ENCODE data around the gene CA9. TPM values are rescaled to one million over a fixed set of nuclear protein-coding genes. Genes with fewer than 3 reads are reported as not detected.

The CA9 gene
- polyA plus RNA-seq, 12 donors, result 0.42 to 6.9 (median 0.75) TPM; not detected in 2

DNA sequence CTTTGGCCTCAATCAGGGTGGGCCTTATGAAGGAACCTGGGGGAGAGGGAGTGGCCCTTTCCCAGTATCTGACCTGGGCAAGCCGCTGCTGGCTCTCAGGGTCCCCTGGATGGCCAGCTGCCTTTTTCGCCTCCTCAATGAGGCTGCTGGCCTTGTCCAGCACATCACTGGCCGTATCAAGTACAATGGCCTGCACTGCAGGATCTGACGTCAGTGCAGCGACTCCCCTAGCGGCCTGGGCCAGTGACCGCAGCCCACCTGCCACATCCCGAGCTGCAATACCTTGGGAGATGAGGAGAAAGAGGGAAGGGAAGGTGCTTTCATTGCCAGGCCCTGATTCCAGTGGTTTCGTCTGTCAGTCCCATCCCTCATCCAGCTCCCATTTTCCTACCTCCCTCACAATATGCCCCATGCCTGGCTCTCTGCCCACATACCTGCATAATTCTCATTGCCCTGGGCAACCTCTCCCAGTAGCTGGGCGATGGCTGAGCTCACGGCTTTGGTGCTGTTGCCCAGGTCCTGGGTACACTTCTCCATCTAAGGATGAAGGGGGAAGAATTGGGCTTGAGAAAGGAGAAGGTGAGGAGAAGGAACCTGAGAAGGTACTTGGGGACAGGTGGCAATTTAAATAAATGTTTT is 39.2 kb downstream of the CA9 start:
- no peak for DNase-seq

DNA sequence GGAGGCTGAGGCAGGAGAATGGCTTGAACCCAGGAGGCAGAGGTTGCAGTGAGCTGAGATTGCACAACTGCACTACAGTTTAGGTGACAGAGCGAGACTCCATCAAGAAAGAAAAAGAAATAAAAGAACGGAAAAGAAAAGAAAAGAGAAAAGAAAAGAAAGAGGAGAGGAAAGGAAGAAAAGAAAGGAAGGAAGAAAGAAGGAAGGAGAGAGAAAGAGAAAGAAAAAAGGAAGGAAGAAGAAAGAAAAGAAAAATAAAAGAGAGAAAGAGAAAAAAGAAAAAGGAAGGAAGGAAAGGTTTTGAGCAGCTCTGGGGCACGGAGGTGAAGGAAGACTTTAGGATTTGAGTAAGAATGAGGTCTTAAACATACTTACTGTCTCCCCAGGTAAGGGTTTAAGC is 39.9 kb downstream of the CA9 start:
- DNase-seq, result no peak

DNA sequence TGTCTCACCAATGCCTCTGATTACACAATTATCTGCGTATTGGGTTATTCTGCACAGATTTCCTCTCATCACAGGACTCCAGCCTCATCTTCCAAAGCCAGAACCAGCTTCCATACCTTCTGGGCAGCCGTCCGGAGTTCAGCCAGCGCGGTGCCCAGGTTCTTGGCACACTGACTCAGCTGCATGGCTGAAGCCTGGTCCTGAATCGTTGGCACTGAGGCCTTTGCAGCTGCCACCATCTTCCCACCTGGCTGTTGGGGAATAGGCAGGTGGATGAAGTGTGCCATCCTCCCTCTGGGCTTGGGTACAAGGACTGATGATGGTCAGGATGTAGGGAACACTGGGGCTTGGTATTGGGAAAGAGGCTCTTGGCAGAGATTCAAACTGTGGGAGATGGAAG is 40.4 kb downstream of the CA9 start:
- DNase-seq, result no peak

DNA sequence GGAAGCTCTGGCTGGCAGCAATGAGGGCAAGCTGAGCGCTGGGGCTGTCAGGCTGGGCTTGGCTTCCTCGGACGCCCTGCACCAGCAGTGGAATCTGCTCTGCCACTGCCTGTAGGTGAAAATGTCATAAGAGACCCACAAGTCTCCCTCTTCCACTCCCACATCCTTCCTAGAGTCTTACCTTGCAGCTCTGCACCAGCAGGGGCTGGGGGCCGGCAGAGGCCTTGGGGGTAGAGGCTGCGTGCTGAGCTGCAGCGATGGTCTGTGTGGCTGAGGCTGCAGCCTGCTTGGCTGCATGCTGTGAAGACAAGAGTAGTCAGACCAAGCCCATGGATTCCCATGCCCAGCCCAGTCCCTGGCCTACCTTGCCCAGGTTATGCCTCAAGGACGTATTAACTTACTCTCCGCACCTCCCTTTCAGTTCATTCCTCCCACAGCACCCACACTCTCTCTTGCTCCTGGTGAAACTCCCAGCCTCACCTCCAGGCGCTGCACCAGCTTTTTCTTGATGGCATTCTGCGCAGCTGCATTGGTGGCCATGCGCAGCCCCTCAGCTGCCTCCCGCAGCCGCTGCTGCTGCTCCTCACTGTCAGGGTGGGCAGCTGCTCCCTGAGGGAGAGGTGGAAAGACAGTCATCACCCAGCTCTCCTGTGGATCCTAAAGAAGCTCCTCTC is 41.0 kb downstream of the CA9 start:
- DNase-seq, result no peak

DNA sequence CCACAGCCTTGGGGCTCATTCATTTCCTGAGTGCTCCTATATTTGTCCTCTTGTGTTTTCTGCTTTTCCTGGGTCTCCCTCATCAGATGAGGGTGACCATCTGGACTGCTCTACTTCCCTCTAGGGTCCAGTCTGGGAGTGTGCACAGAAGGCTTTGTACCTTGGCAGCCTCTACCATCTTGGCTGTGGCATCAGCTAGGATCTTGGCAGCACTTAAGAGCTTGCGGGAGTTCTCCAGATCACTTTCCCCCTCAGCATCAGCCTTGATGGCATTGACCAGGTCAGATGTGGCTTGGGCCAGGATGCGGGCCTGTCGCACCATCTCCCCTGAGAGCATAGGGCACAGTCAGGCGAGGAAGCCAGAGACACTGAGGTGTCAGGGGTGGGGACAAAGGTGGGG is 42.5 kb downstream of the CA9 start:
- DNase-seq, result no peak

DNA sequence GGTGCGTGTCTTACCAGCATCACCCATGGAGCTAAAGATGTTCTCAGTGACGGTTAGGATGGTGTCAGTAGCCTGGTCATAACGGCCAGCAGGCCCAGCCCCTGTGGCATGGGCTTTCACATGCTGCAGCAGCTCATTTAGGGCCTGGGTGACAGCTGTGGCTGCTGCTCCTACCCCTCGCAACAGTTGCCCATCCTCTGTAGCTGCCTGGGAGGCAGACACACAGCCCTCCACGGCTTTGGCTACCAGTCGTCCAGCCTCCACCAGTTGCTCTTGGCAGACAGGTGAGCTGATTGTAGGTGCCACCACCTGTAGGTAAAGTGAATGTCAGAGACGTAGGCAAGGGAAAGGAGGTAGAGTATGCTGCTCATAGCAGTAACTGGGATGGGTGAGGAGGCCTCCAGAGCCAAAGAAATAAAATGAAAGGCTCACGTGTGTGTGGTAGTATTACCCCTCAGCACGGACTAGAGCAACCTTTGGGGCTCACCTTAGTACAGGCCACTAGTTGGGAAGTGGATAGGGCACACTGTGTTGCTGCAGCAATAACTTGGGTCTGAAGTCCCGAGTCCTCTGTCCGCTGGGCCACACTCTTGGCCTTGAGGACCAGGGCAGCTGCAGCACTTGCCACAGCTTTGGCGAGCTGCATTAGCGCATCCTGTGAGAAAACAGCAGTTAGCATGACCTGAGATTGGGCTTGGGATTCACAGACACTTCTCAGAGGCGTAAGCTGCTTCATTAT is 43.6 kb downstream of the CA9 start:
- DNase-seq, result no peak

DNA sequence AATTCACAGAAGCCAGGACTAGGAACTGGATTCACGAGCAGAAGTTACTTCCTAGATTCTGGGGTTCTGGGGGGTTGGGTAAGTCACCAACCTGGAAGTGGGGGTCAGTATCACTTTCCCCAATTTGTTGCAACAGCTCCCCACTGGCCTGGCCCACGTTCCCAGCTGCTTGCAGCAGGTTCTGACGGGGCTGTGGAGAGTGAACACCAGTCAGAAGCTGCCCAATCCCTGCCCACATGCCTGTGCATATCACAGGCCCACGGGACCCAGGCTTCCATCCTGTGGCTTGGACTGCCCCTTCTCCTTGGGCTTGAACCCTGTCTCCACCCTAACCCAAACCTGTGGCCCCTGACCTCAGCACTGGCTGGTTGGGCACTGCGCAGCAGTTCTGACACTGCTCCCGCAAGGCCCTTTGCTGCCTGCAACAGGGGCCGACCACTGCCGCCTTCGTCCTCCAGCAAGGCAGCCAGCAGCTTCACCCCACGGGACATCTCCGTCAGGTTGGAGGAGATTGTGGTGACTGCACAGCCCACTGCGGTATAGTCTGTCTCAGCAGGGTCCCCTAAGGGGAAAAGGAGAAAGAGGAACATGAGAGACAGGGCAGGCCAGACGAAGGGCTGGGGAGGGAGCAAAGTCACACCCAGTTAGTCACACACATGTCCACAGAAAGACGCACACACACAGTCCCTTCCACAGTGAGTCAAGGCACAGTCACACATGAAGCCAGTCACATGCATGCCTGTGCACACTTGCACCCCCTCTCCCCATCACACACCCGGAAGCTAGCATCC is 45.2 kb downstream of the CA9 start:
- DNase-seq, result no peak

DNA sequence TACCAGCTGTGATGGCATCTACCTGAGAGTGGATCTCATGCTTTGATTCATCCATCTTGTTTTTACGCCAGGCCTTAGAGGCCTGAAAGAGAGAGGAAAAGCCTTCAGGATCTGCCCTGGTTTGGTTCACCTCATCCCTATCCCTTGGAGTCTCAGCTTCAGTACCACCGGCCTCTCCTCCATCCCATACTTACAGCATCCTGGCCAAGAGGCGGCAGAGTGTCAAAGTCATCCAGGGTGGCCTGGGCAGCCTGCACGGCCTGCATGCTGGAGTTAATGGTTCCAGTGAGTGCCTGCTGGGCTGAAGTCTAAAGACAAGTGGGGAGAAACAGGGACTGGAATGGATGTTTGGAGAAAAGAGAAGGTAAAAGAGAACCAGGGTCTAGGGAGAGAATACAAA is 45.8 kb downstream of the CA9 start:
- no peak for DNase-seq

DNA sequence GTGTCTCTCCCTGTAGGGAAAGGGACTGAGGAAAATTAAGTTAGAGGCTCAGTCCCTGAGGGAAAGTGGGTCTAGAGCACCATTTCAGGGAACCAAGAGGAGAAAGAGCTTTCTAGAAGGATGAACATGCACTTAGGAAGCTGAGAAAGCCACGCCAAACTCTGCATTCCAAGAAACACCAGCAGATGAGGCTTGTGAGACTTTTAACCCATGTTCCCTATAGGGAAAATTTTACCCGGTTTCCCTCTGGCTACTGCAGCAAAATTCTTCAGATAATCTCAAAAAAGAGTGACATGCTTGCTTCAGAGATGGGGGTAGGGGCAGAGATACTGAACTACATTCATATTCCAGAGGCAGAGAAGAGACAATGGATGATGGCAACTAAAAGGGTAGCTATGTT is 49.7 kb downstream of the CA9 start:
- no peak for DNase-seq

DNA sequence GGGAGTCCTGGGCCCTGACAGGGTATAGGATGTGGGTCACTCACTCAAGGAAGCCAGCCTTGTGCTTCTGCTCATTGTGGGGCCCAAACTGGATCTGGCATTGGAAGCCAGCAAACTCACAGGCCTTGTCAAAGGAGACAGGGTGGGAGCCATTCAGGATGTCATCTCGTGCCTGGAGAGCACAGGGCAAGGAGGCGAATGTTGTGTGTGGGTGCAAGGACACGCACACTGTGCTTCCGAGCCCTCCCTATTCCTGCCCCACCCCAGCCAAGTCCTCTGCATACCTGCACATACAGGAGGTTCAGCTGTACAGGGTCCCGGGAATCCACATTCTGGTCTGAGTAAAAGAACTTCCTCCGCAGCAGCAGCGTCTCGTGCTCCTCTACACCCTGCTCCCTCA is 50.2 kb downstream of the CA9 start:
- DNase-seq, result no peak

DNA sequence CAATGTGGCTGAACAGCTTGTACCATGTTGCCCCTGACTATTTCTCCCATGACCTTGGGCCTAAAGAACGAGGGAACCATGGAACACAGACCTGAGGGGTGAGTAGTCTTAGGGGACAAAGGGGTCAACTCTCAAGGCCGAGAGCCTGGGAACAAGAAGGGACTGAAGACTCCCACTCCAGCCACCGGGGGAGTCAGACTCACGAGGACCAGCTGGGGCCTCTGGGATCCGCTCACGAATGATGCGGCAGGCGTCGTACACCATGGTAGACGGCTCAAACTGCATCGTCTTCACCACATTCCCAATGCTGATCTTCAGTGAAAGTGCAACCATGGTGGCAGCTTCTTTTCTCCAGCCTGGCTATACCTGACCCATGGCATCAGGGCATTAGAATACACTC is 51.6 kb downstream of the CA9 start:
- no peak for DNase-seq

DNA sequence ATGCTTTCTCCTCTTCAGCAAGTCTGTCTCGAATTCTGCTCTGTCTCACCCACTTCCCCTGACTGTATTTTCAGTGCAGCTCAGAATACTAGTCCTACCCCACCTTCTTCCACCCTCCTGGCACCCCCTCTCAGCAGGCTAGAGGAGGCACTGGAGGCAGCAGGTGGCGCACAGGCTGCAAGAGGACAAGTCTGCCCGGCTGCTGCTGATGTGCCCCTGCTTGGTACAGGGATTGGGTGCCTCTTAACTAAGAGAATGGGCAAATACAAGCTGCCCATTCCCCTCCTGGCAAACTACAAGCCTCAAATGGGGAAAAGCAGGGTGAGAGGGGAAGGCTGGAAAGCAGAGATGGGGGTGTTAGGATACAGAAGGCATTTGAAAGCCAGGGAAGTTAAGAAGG is 53.2 kb downstream of the CA9 start:
- no peak for DNase-seq

DNA sequence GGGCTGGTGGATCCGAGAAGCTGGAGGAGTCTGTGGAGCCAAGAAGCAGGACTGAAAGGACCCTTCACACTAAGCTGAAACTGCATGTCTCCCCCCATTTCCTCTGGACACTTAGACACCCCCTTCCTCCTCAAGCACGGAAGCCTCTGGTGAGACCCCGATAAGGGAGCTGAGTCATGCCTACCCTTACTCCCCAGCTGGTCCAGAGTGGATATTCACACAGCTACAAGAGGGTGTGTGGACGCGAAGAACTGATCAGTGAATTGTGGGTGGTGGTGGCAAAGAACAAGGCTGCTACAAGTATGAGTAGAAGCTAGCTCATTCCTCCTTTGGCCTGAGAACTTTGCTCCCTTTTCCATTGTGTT is 53.9 kb downstream of the CA9 start:
- no peak for DNase-seq

DNA sequence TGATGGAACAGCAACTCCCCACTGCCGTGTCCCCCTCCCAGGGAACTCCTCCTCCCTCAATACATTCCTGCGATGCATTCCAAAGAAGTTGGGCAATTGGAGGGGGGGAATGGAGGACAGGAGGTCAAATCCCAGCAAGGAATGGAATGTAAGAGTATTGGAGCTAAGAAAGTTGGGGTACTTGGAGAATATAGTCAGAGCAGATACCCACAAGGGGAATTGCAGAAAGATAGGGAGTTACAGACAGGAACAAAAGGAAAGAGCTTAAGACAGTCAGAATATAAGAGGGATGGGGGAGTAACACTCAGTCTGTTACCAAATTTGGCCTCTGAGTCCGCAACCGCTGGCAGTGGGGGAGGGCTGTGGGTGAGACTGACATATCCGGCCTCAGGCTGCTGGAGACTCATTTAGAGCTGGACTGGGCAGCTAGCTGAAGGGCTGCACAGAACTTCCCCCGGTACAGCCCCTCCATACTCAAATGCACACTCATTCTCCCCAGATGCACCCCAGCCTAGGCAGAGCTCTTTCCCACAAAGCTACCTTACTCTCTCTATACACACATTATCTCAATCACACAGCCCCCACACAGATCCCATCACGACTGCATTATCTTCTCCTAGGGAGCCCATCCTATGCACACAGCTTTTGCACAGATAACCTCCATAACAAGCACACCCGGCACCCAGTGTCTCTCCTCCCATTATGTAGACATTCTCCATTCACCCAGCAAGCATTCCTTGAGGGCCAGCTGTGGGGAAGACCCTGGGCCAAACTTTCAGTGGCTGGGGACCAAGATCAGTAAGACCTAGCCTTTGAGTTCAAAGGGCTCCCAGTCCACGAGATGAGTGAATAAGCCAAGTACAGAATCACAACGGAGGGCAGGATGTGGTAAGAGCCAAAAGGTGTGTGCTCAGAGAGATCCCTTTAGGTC is 54.6 kb downstream of the CA9 start:
- no peak for DNase-seq

DNA sequence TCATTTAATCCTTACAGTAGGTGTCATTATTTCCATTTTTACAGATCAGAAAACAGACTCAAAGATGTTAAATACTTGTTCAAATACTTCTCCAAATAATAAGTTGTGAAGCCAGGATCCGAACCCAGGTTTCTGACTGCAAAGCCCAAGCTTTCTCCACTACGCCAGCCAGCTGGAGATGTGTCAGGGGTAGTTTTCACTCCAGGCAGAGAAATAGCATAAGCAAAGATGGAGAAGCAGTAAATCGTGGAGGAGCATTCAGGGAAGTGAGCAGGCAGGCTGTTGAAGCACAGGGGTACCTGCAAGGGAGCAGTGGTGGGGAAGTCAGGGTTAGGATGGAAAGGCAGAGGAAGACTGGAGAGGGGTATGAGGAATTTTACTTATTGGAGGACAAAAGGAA is 55.4 kb downstream of the CA9 start:
- DNase-seq, result no peak

DNA sequence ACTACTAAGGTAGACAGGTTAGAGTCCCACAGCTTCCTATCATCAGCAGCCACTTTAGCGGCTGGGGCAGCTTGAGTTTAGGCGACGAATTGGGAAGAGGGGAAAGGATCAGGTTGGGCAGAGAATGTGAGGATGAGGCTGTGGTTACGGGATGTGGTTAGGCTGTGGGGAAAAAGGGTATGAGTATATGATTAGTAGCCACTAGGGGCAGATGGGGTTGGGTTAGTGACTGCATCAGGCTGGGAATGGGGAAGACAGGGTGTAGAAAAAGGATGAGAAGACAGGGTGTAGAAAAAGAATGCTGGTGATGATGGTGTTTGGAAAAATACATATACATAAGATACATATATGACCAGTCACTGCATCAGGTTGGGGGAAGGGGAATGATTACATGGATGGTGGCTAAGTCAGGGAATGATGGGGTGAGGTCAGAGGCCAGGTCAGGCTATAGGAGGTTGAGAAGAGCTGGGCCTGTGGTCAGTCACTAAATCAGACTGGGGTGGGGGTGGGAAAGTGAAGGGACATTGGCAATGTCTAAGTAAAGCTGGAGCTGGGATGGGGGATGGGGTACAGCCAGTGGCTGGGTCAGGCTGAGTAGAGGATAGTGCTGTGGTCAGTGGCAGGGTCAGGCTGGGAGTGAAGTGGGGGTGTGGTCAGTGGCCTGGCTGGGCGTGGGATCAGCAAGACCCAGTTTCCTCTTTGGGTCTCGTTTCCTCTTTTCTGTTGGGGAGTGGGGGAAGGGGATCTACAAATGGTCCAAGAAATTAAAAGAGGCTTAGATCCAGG is 56.2 kb downstream of the CA9 start:
- no peak for DNase-seq

DNA sequence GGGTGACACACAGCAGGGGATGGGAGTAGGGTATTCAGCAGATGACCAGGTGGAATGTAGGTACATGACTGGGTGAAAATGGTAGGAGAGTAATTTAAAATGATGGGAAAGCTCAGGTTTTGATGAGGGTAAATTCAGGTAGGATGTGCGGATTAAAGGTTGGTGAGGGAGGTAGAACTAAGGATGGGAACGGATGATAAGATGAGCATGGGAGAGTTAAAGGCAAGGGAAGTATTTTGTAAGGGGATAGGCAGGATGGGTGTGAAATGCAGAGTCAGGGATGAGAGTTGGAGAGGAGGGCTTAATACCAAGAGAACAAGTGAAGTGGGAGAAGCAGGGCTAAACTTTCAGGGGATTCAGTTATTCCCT is 56.7 kb downstream of the CA9 start:
- no peak for DNase-seq

All from muscle of arm (tissue), 12 donors.